ENCODE results near the gene RGS2.
A peak's percentile ranks its signal among the peaks of the same experiment; 100 is the strongest.

The RGS2 gene

GRCh38 chr1:192810253-192810880, 1.5 kb downstream of the RGS2 start:
- H3K4me3 ChIP-seq (ENCODE audit: low read length): peak overlapping the region; percentile 87
- peak overlapping the region; percentile 78; the same call in 1 of the 2 replicates for H3K9ac ChIP-seq (ENCODE audit: low read depth, low read length)
- H3K4me1 ChIP-seq (ENCODE audit: insufficient read depth, low read length): peaks cover 17% of the 10 kb centered on the region
- peaks cover 13% of the 10 kb centered on the region; the same call in 1 of the 2 replicates for H3K27me3 ChIP-seq (ENCODE audit: insufficient read depth, low read length)
- peaks cover 24% of the 10 kb centered on the region for H3K36me3 ChIP-seq (ENCODE audit: insufficient read depth, low read length)
- H3K9me3 ChIP-seq (ENCODE audit: insufficient read depth, low read depth, low read length): no peaks in the 10 kb centered on the region
- peak overlapping the region; percentile 5; the same call in 1 of the 2 replicates for H3K27ac ChIP-seq (ENCODE audit: low read depth, low read length)
- WGBS: 43% methylated on average over 5 of the region's 5 CpGs

- peaks cover 24% of the 10 kb centered on the region for H3K36me3 ChIP-seq (ENCODE audit: insufficient read depth, low read length)
- H3K4me3 ChIP-seq (ENCODE audit: low read length): no peak overlapping the region; the same call in 1 of the 2 replicates
- WGBS: 81% methylated on average over 2 of the region's 3 CpGs
- peaks cover 17% of the 10 kb centered on the region for H3K4me1 ChIP-seq (ENCODE audit: insufficient read depth, low read length)
- peaks cover 13% of the 10 kb centered on the region; the same call in 1 of the 2 replicates for H3K27me3 ChIP-seq (ENCODE audit: insufficient read depth, low read length)
- no peak overlapping the region for H3K9ac ChIP-seq (ENCODE audit: low read depth, low read length)
- H3K27ac ChIP-seq (ENCODE audit: low read depth, low read length): peak overlapping the region; percentile 5; the same call in 1 of the 2 replicates
- H3K9me3 ChIP-seq (ENCODE audit: insufficient read depth, low read depth, low read length): no peaks in the 10 kb centered on the region
Measured at GRCh38 chr1:192811006-192811405, 2.2 kb downstream of the RGS2 start.

- no peaks in the 10 kb centered on the region for H3K9me3 ChIP-seq (ENCODE audit: insufficient read depth, low read depth, low read length)
- H3K9ac ChIP-seq (ENCODE audit: low read depth, low read length): no peak overlapping the region
- no peak overlapping the region for H3K4me3 ChIP-seq (ENCODE audit: low read length)
- peaks cover 24% of the 10 kb centered on the region for H3K36me3 ChIP-seq (ENCODE audit: insufficient read depth, low read length)
- 91% methylated on average over 6 of the region's 6 CpGs for whole genome bisulfite sequencing
- H3K27me3 ChIP-seq (ENCODE audit: insufficient read depth, low read length): peaks cover 13% of the 10 kb centered on the region; the same call in 1 of the 2 replicates
- H3K4me1 ChIP-seq (ENCODE audit: insufficient read depth, low read length): peaks cover 17% of the 10 kb centered on the region
- no peak overlapping the region for H3K27ac ChIP-seq (ENCODE audit: low read depth, low read length)
Measured at GRCh38 chr1:192811594-192812239, 2.9 kb downstream of the RGS2 start.

- peaks cover 24% of the 10 kb centered on the region for H3K36me3 ChIP-seq (ENCODE audit: insufficient read depth, low read length)
- H3K27me3 ChIP-seq (ENCODE audit: insufficient read depth, low read length): peaks cover 8% of the 10 kb centered on the region; the same call in 1 of the 2 replicates
- WGBS: 93% methylated on average over 3 of the region's 3 CpGs
- no peaks in the 10 kb centered on the region for H3K9me3 ChIP-seq (ENCODE audit: insufficient read depth, low read depth, low read length)
- no peak overlapping the region for H3K27ac ChIP-seq (ENCODE audit: low read depth, low read length)
- H3K4me1 ChIP-seq (ENCODE audit: insufficient read depth, low read length): peaks cover 17% of the 10 kb centered on the region
- no peak overlapping the region for H3K4me3 ChIP-seq (ENCODE audit: low read length)
- H3K9ac ChIP-seq (ENCODE audit: low read depth, low read length): no peak overlapping the region
Measured at GRCh38 chr1:192812420-192813209, 3.8 kb downstream of the RGS2 start.

- no peak overlapping the region for H3K9ac ChIP-seq (ENCODE audit: low read depth, low read length)
- H3K4me1 ChIP-seq (ENCODE audit: insufficient read depth, low read length): peaks cover 9% of the 10 kb centered on the region
- H3K9me3 ChIP-seq (ENCODE audit: insufficient read depth, low read depth, low read length): no peaks in the 10 kb centered on the region
- WGBS: 81% methylated on average over 1 of the region's 1 CpG
- H3K27ac ChIP-seq (ENCODE audit: low read depth, low read length): no peak overlapping the region
- no peaks in the 10 kb centered on the region for H3K27me3 ChIP-seq (ENCODE audit: insufficient read depth, low read length)
- peaks cover 24% of the 10 kb centered on the region for H3K36me3 ChIP-seq (ENCODE audit: insufficient read depth, low read length)
- no peak overlapping the region for H3K4me3 ChIP-seq (ENCODE audit: low read length)
Measured at GRCh38 chr1:192814805-192815204, 6.0 kb downstream of the RGS2 start.

GRCh38 chr1:192817246-192817645, 8.4 kb downstream of the RGS2 start:
- Histone ChIP-seq H3K4me1 (ENCODE audit: insufficient read depth, low read length) (no peaks in the 10 kb centered on the region), H3K9ac (ENCODE audit: low read depth, low read length) (no peak overlapping the region), H3K36me3 (ENCODE audit: insufficient read depth, low read length) (peaks cover 4% of the 10 kb centered on the region), H3K4me3 (ENCODE audit: low read length) (no peak overlapping the region), H3K9me3 (ENCODE audit: insufficient read depth, low read depth, low read length) (no peaks in the 10 kb centered on the region), H3K27me3 (ENCODE audit: insufficient read depth, low read length) (no peaks in the 10 kb centered on the region), H3K27ac (ENCODE audit: low read depth, low read length) (no peak overlapping the region)
- 89% methylated on average over 4 of the region's 4 CpGs for WGBS

GRCh38 chr1:192821296-192821695, 12.5 kb downstream of the RGS2 start:
- Histone ChIP-seq H3K27ac (ENCODE audit: low read depth, low read length) (no peak overlapping the region), H3K36me3 (ENCODE audit: insufficient read depth, low read length) (no peaks in the 10 kb centered on the region), H3K4me3 (ENCODE audit: low read length) (no peak overlapping the region), H3K27me3 (ENCODE audit: insufficient read depth, low read length) (no peaks in the 10 kb centered on the region), H3K4me1 (ENCODE audit: insufficient read depth, low read length) (peaks cover 2% of the 10 kb centered on the region), H3K9me3 (ENCODE audit: insufficient read depth, low read depth, low read length) (no peaks in the 10 kb centered on the region), H3K9ac (ENCODE audit: low read depth, low read length) (no peak overlapping the region)
- WGBS: 93% methylated on average over 3 of the region's 3 CpGs

- Histone ChIP-seq H3K27ac (ENCODE audit: low read depth, low read length) (no peak overlapping the region), H3K27me3 (ENCODE audit: insufficient read depth, low read length) (no peaks in the 10 kb centered on the region), H3K9ac (ENCODE audit: low read depth, low read length) (no peak overlapping the region), H3K4me3 (ENCODE audit: low read length) (no peak overlapping the region), H3K9me3 (ENCODE audit: insufficient read depth, low read depth, low read length) (no peaks in the 10 kb centered on the region), H3K4me1 (ENCODE audit: insufficient read depth, low read length) (peaks cover 11% of the 10 kb centered on the region), H3K36me3 (ENCODE audit: insufficient read depth, low read length) (no peaks in the 10 kb centered on the region)
- no CpG with 5 or more reads among the region's 1 CpG for WGBS
Measured at GRCh38 chr1:192824511-192824910, 15.7 kb downstream of the RGS2 start.

- no peaks in the 10 kb centered on the region for H3K27me3 ChIP-seq (ENCODE audit: insufficient read depth, low read length)
- no peak overlapping the region for H3K9ac ChIP-seq (ENCODE audit: low read depth, low read length)
- no peaks in the 10 kb centered on the region for H3K36me3 ChIP-seq (ENCODE audit: insufficient read depth, low read length)
- no peak overlapping the region for H3K4me3 ChIP-seq (ENCODE audit: low read length)
- WGBS: 76% methylated on average over 4 of the region's 4 CpGs
- H3K9me3 ChIP-seq (ENCODE audit: insufficient read depth, low read depth, low read length): no peaks in the 10 kb centered on the region
- H3K27ac ChIP-seq (ENCODE audit: low read depth, low read length): no peak overlapping the region
- H3K4me1 ChIP-seq (ENCODE audit: insufficient read depth, low read length): peaks cover 20% of the 10 kb centered on the region
Measured at GRCh38 chr1:192826791-192827546, 18.1 kb downstream of the RGS2 start.

- WGBS: 79% methylated on average over 5 of the region's 6 CpGs
- Histone ChIP-seq H3K4me1 (ENCODE audit: insufficient read depth, low read length) (peaks cover 20% of the 10 kb centered on the region), H3K9me3 (ENCODE audit: insufficient read depth, low read depth, low read length) (no peaks in the 10 kb centered on the region), H3K27me3 (ENCODE audit: insufficient read depth, low read length) (no peaks in the 10 kb centered on the region), H3K27ac (ENCODE audit: low read depth, low read length) (no peak overlapping the region), H3K4me3 (ENCODE audit: low read length) (no peak overlapping the region), H3K36me3 (ENCODE audit: insufficient read depth, low read length) (no peaks in the 10 kb centered on the region), H3K9ac (ENCODE audit: low read depth, low read length) (no peak overlapping the region)
Measured at GRCh38 chr1:192830595-192831246, 21.9 kb downstream of the RGS2 start.

Measured in HUES64 (cell line).